ENCODE results near the gene GLRX.
"Not testable (repeated sequence)": the region's sequence is repeated elsewhere in the genome, so short reads cannot be mapped to it uniquely, and the experiment has no call there.

- not testable (repeated sequence) for TF ChIP-seq CTCF, POLR2A (IDR thresholded peaks at IDR 0.05)
Measured at GRCh38 chr5:95836971-95837370, 14.4 kb upstream of the GLRX start.

Measured in Peyer's patch (tissue), 4 donors.